IPS-18a (cell line): ENCODE data around the gene SETD5.

Experiments
- H3K27ac ChIP-seq: one replicate; pipeline ENCODE4 v1.5.1; 2013; ENCODE audit warnings: low read length
- H3K27me3 ChIP-seq: one replicate; pipeline ENCODE4 v1.6.1; 2013; ENCODE audit warnings: mild to moderate bottlenecking, low read length; ENCODE audit not compliant: control insufficient read depth, insufficient read depth
- H3K36me3 ChIP-seq: one replicate; pipeline ENCODE4 v1.6.1; 2013; ENCODE audit warnings: low read depth, low read length; ENCODE audit not compliant: control insufficient read depth
- H3K4me1 ChIP-seq: one replicate; pipeline ENCODE4 v1.6.1; 2013; ENCODE audit warnings: low read depth, low read length; ENCODE audit not compliant: control insufficient read depth
- H3K4me3 ChIP-seq: one replicate; pipeline ENCODE4 v1.5.1; 2013; ENCODE audit warnings: low read length
- H3K9ac ChIP-seq: one replicate; pipeline ENCODE4 v1.6.1; 2013; ENCODE audit warnings: mild to moderate bottlenecking, low read length, moderate library complexity
- H3K9me3 ChIP-seq: one replicate; pipeline ENCODE4 v1.6.1; 2013; ENCODE audit warnings: low read depth, low read length; ENCODE audit not compliant: control insufficient read depth

The SETD5 gene

GRCh38 chr3:9415485-9416138 lies 18.2 kb downstream of the SETD5 start:
- Histone ChIP-seq H3K36me3 (no peaks in the 10 kb centered on the region), H3K27ac (no peak overlapping the region), H3K27me3 (no peaks in the 10 kb centered on the region), H3K9me3 (no peaks in the 10 kb centered on the region), H3K4me1 (no peaks in the 10 kb centered on the region), H3K4me3 (no peak overlapping the region), H3K9ac (no peak overlapping the region)

DNA sequence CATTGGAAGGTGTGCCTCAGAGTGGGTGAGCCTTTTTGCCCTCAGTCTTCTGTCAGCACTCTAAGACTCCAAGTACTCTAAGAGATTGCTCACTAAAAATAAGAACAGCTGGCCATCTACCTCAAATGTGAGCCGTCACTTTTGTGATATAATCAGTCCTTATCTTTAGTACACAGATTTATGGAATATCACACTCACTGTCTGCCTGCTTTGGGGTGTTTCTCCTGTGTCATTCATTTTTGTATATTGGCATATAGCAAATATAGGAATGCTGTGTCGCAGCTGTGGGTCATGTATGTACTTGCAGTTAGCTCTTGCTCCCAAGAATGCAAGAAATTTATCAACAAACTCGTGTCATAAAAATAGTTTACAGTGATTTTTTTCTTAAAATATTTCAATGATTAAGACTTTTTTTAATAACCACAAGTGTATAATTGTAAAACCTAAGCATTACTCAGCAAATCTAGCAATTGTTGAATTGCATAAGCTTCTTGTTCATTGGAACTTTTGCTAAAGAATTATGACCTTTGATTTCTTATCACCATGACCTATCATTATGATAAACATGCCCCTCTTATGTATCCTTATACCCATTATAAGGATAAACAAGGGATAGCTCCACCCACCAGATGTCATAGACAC lies 18.8 kb downstream of the SETD5 start:
- Histone ChIP-seq H3K4me3 (no peak overlapping the region), H3K9me3 (no peaks in the 10 kb centered on the region), H3K27ac (no peak overlapping the region), H3K9ac (no peak overlapping the region), H3K27me3 (no peaks in the 10 kb centered on the region), H3K4me1 (no peaks in the 10 kb centered on the region), H3K36me3 (no peaks in the 10 kb centered on the region)

GRCh38 chr3:9420850-9421549 lies 23.6 kb downstream of the SETD5 start:
- Histone ChIP-seq H3K27me3 (no peaks in the 10 kb centered on the region), H3K27ac (peak overlapping the region; percentile 34), H3K4me1 (peaks cover 15% of the 10 kb centered on the region), H3K9me3 (no peaks in the 10 kb centered on the region), H3K36me3 (peaks cover 24% of the 10 kb centered on the region), H3K4me3 (no peak overlapping the region), H3K9ac (no peak overlapping the region)

GRCh38 chr3:9422712-9423424 lies 25.5 kb downstream of the SETD5 start:
- H3K27ac ChIP-seq, result peak overlapping the region; percentile 98
- H3K27me3 ChIP-seq, result no peaks in the 10 kb centered on the region
- peaks cover 15% of the 10 kb centered on the region for H3K4me1 ChIP-seq
- no peak overlapping the region for H3K4me3 ChIP-seq
- peak overlapping the region; percentile 81 for H3K9ac ChIP-seq
- H3K9me3 ChIP-seq, result no peaks in the 10 kb centered on the region
- peaks cover 40% of the 10 kb centered on the region for H3K36me3 ChIP-seq

- Histone ChIP-seq H3K27me3 (no peaks in the 10 kb centered on the region), H3K36me3 (peaks cover 89% of the 10 kb centered on the region), H3K4me3 (no peak overlapping the region), H3K4me1 (no peaks in the 10 kb centered on the region), H3K9me3 (no peaks in the 10 kb centered on the region), H3K27ac (no peak overlapping the region), H3K9ac (no peak overlapping the region)
Measured at GRCh38 chr3:9428411-9428810, 31.0 kb downstream of the SETD5 start.

DNA sequence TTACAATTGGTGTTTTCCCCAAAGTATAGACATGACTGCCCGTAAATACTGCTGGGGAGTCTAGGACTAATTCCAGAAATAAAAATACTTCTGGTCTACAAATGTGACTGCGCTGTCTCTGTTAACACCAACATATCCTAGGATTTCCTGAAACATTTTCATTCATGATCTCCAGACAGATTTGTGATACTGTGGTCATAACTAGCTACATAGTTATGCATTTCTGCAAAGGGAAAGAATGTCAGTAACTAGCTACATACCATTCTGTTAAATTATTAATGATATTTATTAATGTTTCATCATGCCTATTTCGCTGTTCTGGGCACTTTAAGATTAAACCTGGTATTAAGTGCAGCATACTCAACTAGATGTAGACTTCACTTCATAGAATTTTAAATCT lies 33.3 kb downstream of the SETD5 start:
- H3K9ac ChIP-seq, result no peak overlapping the region
- H3K27ac ChIP-seq, result no peak overlapping the region
- H3K27me3 ChIP-seq, result no peaks in the 10 kb centered on the region
- no peaks in the 10 kb centered on the region for H3K9me3 ChIP-seq
- peaks cover 96% of the 10 kb centered on the region for H3K36me3 ChIP-seq
- H3K4me1 ChIP-seq, result no peaks in the 10 kb centered on the region
- no peak overlapping the region for H3K4me3 ChIP-seq

GRCh38 chr3:9433627-9434521 lies 36.5 kb downstream of the SETD5 start:
- Histone ChIP-seq H3K36me3 (peaks cover 98% of the 10 kb centered on the region), H3K27ac (no peak overlapping the region), H3K4me1 (no peaks in the 10 kb centered on the region), H3K27me3 (no peaks in the 10 kb centered on the region), H3K9ac (no peak overlapping the region), H3K9me3 (no peaks in the 10 kb centered on the region), H3K4me3 (no peak overlapping the region)

- H3K27ac ChIP-seq, result no peak overlapping the region
- no peak overlapping the region for H3K4me3 ChIP-seq
- no peak overlapping the region for H3K9ac ChIP-seq
- H3K27me3 ChIP-seq, result no peaks in the 10 kb centered on the region
- peaks cover 98% of the 10 kb centered on the region for H3K36me3 ChIP-seq
- H3K9me3 ChIP-seq, result no peaks in the 10 kb centered on the region
- H3K4me1 ChIP-seq, result no peaks in the 10 kb centered on the region
Measured at GRCh38 chr3:9435316-9435715, 37.9 kb downstream of the SETD5 start.

GRCh38 chr3:9439331-9439730 lies 41.9 kb downstream of the SETD5 start:
- Histone ChIP-seq H3K4me1 (no peaks in the 10 kb centered on the region), H3K9me3 (no peaks in the 10 kb centered on the region), H3K36me3 (peaks cover 99% of the 10 kb centered on the region), H3K4me3 (no peak overlapping the region), H3K9ac (no peak overlapping the region), H3K27me3 (no peaks in the 10 kb centered on the region), H3K27ac (no peak overlapping the region)

GRCh38 chr3:9441501-9442221 lies 44.2 kb downstream of the SETD5 start:
- Histone ChIP-seq H3K36me3 (peaks cover 95% of the 10 kb centered on the region), H3K4me3 (no peak overlapping the region), H3K9me3 (no peaks in the 10 kb centered on the region), H3K9ac (no peak overlapping the region), H3K4me1 (no peaks in the 10 kb centered on the region), H3K27me3 (no peaks in the 10 kb centered on the region), H3K27ac (no peak overlapping the region)
